ENCODE measurements around the gene TVP23C. TPM values are rescaled to one million over a fixed set of nuclear protein-coding genes. Genes with fewer than 3 reads are reported as not detected.

Gene TVP23C
- total and polyA plus RNA-seq, 8 donors, result 8.3 to 37.5 (median 22.2) TPM

GRCh38 chr17:15462976-15463772, 100.1 kb downstream of the TVP23C start:
- no peak for TF ChIP-seq CTCF (IDR thresholded peaks at IDR 0.05)
- DNase-seq (peak in 3 of 4 donors; percentile 44 to 79 (median 60)), ATAC-seq (peak; percentile 86)
- no peaks in the 10 kb centered on the region for H3K27me3 ChIP-seq
- H3K4me1 ChIP-seq, result peaks cover 12 to 14% of the 10 kb centered on the region in 2 donors
- no peaks in the 10 kb centered on the region for H3K9me3 ChIP-seq
- no peak overlapping the region for H3K4me3 ChIP-seq
- intact Hi-C loops (cut with DNase I), result no loop called here
- H3K27ac ChIP-seq, result peak overlapping the region; percentile 13 to 54
- no peaks in the 10 kb centered on the region for H3K36me3 ChIP-seq

GRCh38 chr17:15457723-15458094, 105.6 kb downstream of the TVP23C start:
- H3K4me3 ChIP-seq, result no peak overlapping the region
- H3K27ac ChIP-seq, result peak overlapping the region; percentile 37 to 73
- peaks cover 0 to under 1% of the 10 kb centered on the region in 2 donors for H3K36me3 ChIP-seq
- peaks cover 0 to 8% of the 10 kb centered on the region in 2 donors for H3K9me3 ChIP-seq
- no peaks in the 10 kb centered on the region for H3K27me3 ChIP-seq
- peak; percentile 12 for ATAC-seq
- TF ChIP-seq CTCF (IDR thresholded peaks at IDR 0.05), result no peak
- H3K4me1 ChIP-seq, result peaks cover 0 to 15% of the 10 kb centered on the region in 2 donors
- intact Hi-C loops (cut with DNase I), result no loop called here
- DNase-seq, result no peak

GRCh38 chr17:15456972-15457722, 106.1 kb downstream of the TVP23C start:
- ATAC-seq (peak; percentile 52), DNase-seq (peak in 1 of 4 donors; percentile 81)
- Histone ChIP-seq H3K4me1 (peaks cover 0 to 15% of the 10 kb centered on the region in 2 donors), H3K4me3 (no peak overlapping the region), H3K9me3 (peaks cover 0 to 8% of the 10 kb centered on the region in 2 donors), H3K36me3 (peaks cover 0 to 6% of the 10 kb centered on the region in 2 donors), H3K27me3 (no peaks in the 10 kb centered on the region), H3K27ac (peak overlapping the region; percentile 37 to 73)
- intact Hi-C loops (cut with DNase I), result no loop called here
- no peak for TF ChIP-seq CTCF (IDR thresholded peaks at IDR 0.05)

- Histone ChIP-seq H3K36me3 (peaks cover 0 to 6% of the 10 kb centered on the region in 2 donors), H3K9me3 (peaks cover 0 to 8% of the 10 kb centered on the region in 2 donors), H3K4me1 (peaks cover 0 to 15% of the 10 kb centered on the region in 2 donors), H3K27ac (peak overlapping the region; percentile 37 to 73), H3K4me3 (no peak overlapping the region), H3K27me3 (no peaks in the 10 kb centered on the region)
- no peak for TF ChIP-seq CTCF (IDR thresholded peaks at IDR 0.05)
- intact Hi-C loops (cut with DNase I), result no loop called here
- DNase-seq (no peak), ATAC-seq (no peak)
Measured at GRCh38 chr17:15456496-15456895, 106.8 kb downstream of the TVP23C start.

- no peaks in the 10 kb centered on the region for H3K27me3 ChIP-seq
- no peak for TF ChIP-seq CTCF (IDR thresholded peaks at IDR 0.05)
- no peak overlapping the region for H3K27ac ChIP-seq
- H3K36me3 ChIP-seq, result peaks cover 0 to 6% of the 10 kb centered on the region in 2 donors
- peaks cover 0 to 8% of the 10 kb centered on the region in 2 donors for H3K9me3 ChIP-seq
- intact Hi-C loops (cut with DNase I), result no loop called here
- peak in 1 of 4 donors; percentile 72 for DNase-seq
- peaks cover 0 to 15% of the 10 kb centered on the region in 2 donors for H3K4me1 ChIP-seq
- H3K4me3 ChIP-seq, result no peak overlapping the region
- ATAC-seq, result no peak
Measured at GRCh38 chr17:15454346-15454745, 108.9 kb downstream of the TVP23C start.

Data from left lung (tissue), 10 donors.